ENCODE measurements around the gene CIAO3.
"Not testable (repeated sequence)": the region's sequence is repeated elsewhere in the genome, so short reads cannot be mapped to it uniquely, and the experiment has no call there.

The CIAO3 gene

DNA sequence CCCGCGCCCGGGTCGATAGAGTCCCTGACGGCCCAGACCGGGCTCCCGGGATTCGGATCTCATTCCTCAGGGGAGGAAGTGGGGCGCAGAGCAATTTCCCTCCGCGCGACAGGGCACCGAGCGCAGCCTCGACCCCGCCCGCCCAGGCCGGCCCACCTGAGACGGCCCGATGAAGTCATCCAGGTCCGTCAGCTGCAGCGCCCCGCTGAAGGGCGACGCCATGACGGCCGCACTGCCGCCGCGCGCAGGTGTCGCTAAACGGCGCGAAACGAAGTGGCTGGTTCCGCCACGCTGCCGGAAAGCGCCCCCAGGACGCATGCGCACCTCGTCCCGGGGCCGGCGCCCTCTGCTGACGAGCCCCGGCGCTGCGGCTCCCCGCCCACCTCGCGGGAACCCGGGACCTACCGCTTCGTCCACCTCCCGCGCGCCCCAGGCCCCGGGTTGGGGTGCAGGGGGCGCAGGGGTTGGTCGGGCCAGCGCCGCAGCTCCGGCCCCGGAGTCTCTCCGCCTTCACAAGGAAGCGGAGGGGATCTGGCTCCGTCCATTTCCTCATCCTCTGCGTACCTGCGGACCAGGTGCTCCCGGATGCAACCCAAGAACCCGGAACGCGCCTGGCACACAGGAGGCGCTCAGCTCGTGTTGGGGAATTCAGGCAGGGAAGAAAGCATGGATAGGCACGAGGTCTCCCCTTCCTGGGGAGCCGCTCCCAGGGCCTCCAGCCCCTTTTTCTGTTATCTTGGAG, at the start of gene CIAO3:
CIAO3 (minus strand) TSS at position 234 of the 742 bp plus-strand sequence; CDS start at position 222, 12 bp downstream.
- DNase-seq = peak; percentile 68

GRCh38 chr16:790086-790485, 49.3 kb upstream of the CIAO3 start:
- DNase-seq = no peak

DNA sequence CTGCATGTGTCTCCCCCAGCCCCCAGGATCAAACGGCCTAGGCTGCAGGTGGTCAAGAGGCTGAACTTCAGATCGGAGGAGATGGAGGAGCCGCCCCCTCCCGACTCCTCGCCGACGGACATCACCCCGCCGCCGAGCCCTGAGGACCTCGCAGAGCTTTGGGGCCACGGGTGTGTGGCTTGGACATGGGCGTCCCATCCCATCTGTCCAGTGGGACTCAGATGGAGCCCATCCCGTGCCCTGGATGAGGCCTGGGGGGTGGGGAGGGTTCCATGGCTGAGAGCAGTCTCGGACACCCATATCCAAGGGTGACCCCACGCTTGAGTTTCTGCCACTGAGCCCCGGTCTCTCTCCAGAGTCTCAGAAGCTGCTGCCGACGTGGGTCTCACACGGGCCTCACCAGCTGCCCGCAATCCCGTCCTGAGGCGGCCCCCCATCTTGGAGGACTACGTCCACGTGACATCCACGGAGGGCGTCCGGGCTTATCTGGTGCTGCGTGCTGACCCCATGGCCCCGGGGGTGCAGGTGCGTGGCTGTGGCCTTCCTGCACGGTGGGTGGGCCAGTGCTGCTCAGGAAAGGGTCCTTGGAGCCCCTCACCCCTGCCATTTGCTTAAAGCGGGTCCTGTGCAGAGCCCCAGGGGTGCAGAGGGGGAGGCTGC, 48.5 kb upstream of the CIAO3 start:
- DNase-seq = no peak

DNA sequence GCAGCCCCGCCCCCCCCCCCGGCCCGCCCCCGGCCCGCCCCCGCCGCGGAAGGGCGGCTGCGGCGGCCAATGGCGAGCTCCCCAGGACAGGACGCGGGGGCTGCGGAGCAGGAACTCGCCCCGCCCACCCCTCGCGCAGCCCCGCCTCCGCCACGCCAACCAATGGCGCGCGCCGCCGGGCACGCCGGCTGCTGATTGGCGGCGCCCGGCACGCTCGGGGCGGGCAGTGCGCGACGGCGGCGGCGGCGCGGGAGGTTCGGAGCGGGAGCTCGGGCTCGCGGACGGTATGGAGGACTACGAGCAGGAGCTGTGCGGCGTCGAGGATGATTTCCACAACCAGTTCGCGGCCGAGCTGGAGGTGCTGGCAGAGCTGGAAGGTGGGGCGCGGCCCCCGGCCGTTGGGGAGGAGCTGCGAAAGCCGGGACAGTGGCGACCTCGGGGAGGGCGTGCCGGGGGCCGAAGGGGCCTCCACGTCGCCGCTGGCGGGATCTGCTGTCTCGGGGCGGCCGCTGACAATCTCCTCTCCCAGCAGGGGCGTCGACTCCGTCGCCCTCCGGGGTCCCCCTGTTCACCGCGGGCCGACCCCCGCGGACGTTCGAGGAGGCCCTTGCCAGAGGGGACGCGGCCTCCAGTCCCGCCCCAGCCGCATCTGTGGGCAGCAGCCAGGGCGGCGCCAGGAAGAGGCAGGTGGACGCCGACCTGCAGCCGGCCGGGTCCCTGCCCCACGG, 47.8 kb upstream of the CIAO3 start, which contains the start of gene CHTF18:
CHTF18 (plus strand) TSS at position 222 of the 728 bp plus-strand sequence; CDS start at position 287, 65 bp downstream.
- DNase-seq = peak; percentile 75

- no peak for DNase-seq
Observed at GRCh38 chr16:787978-788398, 47.2 kb upstream of the CIAO3 start, which contains the start of gene RPUSD1. Gene RPUSD1, minus strand, starts transcription at chr16:788381. Its CDS starts 644 bp downstream, at chr16:787737.

DNA sequence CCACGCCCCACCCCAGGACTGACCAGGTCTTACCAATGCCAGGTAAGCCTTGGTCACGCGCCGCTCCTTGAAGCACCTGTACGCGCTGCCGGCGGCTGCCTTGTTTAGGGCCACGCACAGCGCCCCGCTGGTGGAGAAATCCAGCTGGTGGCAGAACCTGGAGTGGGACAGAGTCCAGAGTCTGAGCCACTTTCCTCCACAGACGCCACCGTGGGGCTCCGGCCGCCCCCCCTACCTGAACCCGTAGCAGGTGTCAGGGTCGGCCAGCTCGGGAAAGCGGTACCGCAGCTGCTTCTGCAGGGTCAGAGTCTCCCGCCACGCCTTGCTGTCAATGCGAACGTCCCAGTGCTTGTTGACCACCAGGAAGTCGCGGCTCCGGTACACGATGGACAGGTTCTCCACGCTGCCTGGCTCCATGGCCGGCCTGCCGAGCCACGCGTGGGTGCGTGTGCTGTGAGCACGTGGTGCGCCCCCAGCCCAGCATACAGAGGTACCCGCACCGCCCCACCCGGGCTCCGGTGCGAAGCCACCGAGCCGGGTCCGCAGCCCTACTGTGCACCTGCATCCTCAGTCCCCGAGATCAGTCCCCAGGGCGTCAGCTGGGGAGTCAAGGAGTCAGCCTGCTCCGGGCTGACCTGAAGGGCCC, 46.6 kb upstream of the CIAO3 start:
- no peak for DNase-seq

- no peak for DNase-seq
Observed at GRCh38 chr16:785563-786535, 45.1 kb upstream of the CIAO3 start.

GRCh38 chr16:784431-784830, 43.6 kb upstream of the CIAO3 start:
- no peak for DNase-seq

- DNase-seq = no peak
Observed at GRCh38 chr16:783404-784161, 42.8 kb upstream of the CIAO3 start.

DNA sequence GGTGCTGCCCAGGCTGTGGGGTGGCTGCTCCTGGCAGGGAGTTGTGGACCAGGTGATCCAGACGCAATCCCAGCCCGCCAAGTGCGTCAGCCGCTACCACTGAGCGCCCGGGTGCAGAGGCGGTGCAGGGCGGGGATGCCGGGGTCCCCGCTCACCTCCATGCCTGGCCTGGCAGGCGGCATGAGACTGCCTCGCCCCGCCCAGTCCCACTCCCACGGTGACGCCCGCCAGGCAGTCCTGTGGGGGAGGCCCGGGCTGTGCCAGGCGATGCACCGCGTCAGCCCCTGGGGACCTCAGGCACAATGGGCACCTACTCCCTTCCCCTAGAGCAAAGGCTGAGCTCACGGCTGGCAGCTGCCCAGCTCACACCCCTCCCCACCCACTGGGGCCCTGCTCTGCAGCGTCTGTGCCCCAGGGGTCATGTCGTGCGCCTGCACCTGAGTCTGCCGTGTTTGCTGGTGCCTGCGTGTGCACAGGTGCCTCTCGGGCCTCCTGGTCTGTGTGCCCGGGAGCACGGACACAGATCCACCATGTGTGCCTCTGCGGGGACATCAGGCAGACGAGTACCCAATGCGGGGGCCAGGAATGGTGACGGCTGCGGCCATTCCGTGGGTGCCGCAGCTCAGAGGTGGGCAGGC, 42.1 kb upstream of the CIAO3 start:
- peak; percentile 60 for DNase-seq

DNA sequence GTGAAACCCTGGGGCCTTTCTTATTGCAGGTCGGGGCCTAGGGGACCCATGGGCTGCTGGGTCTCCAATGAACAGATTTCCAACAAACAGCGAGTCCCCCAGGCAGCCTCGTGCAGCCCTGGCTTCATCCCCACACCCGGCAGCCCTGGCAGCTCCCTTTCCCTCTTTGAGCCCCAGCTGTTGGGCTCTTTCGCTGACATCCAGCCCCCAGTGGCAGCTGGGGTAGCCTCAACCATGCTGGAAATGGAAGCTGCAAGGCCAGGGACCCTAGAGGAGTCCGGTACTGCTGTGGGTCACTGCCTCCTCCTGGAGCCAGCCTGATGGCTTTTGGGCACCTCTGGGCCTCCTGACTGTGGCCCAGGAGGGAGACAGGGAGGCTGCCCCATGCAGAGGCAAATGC, 41.5 kb upstream of the CIAO3 start:
- DNase-seq = no peak

DNA sequence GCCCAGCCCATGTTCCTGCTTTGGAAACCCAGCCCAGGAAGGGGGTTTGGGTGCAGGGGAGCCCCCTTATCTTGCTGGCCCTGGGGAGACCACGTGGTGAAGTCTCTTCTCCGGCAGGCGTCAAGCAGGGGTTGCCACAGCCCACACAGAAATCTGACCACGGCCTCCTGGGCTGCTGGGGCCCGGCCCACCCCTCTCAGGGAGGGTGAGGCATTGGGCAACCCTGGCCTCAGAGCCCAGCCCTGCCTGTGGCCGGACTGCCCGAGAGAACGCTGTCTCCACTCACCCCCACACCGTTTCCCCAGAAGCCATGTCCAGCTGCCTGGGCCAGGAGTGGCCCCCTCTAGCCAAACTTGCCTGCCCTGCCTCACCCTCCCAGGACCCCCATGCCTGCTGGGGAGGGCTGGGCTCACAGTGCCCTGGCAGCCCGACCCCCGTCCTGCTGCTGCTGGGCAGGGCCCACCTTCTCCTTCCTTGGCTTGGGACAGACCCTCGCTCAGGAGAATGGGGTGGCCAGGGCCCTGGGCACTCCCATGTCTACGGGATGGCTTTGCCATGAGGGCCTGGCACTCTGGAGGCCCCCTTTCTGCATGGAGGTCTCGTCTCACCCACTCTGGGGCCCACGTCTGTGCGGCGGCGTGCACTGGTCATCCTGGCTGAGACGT, 40.7 kb upstream of the CIAO3 start:
- DNase-seq = no peak

GRCh38 chr16:780296-780695, 39.5 kb upstream of the CIAO3 start:
- no peak for DNase-seq

- no peak for DNase-seq
Observed at GRCh38 chr16:779561-779960, 38.8 kb upstream of the CIAO3 start.

- DNase-seq = no peak
Observed at GRCh38 chr16:778909-779527, 38.2 kb upstream of the CIAO3 start.

GRCh38 chr16:778447-778846, 37.6 kb upstream of the CIAO3 start:
- no peak for DNase-seq

DNA sequence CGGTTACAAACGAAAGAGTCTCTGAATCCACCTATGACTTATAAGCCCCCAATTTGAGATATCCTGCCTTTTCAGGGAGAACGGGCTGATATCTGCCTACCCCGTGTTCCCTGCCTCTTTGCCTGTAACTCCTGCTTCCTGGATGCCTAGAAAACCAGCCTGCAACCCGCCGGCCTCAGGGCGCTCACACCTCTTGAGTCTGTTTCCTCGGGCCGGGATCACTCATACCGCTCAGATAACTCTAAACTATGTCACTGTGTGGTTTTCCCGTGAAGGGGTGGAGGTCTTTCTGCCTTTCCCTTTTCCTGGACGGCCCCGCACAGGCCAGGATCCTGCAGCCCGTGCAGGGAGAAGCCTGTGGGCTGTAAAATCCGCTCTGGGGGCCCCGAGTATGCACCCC, 37.0 kb upstream of the CIAO3 start:
- DNase-seq = no peak

GRCh38 chr16:776824-777223, 36.0 kb upstream of the CIAO3 start:
- no peak for DNase-seq

DNA sequence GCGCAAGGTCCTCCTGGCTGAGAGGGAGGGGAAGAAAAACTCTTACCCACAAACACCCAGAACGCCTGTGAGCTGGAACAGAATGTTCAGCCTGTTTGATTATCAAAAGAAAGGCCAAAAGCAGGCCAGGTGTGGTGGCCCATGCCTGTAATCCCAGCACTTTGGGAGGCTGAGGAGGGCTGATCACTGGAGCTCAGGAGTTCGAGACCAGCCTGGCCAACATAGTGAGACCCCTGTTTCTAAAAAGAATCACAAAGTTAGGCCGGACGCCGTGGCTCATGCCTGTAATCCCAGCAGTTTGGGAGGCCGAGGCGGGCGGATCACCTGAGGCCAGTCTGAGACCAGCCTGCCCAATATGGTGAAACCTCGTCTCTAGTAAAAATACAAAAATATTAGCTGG, 35.5 kb upstream of the CIAO3 start:
- DNase-seq = not testable (repeated sequence)

Data from NCI-H1105 (cell line).